Mucosa of rectum (tissue), 2 donors: Measurements from ENCODE around the gene CACNG7.

Source experiments
- H3K27ac ChIP-seq, 2 donors: one replicate each; pipeline ENCODE4 v1.7.0; 2013; ENCODE audit warnings: inconsistent platforms in 2 of 2, low read depth in 2 of 2, low read length in 2 of 2
- H3K27me3 ChIP-seq, 2 donors: one replicate each; pipeline ENCODE4 v1.7.0; 2013; ENCODE audit warnings: low read length in 2 of 2; ENCODE audit not compliant: control insufficient read depth in 2 of 2, insufficient read depth in 2 of 2
- H3K36me3 ChIP-seq, 2 donors: one replicate each; pipeline ENCODE4 v1.7.0; 2013; ENCODE audit warnings: low read length in 2 of 2; ENCODE audit not compliant: control insufficient read depth in 2 of 2, insufficient read depth in 2 of 2
- H3K4me1 ChIP-seq, 2 donors: one replicate each; pipeline ENCODE4 v1.7.0; 2013; ENCODE audit warnings: low read length in 2 of 2, mild to moderate bottlenecking in 1 of 2; ENCODE audit not compliant: control insufficient read depth in 2 of 2, insufficient read depth in 2 of 2
- H3K4me3 ChIP-seq, 2 donors: one replicate each; pipeline ENCODE4 v1.7.0; 2013; ENCODE audit warnings: low read length in 2 of 2
- H3K9ac ChIP-seq, 2 donors: one replicate each; pipeline ENCODE4 v1.7.0; 2013; ENCODE audit warnings: low read length in 2 of 2, low read depth in 1 of 2, mild to moderate bottlenecking in 1 of 2
- H3K9me3 ChIP-seq, 2 donors: one replicate each; pipeline ENCODE4 v1.7.0; 2013; ENCODE audit warnings: low read length in 2 of 2; ENCODE audit not compliant: control insufficient read depth in 2 of 2
- donor health status: healthy.
- donor health status: Normal muscosa, but diverticular disease.

CACNG7 gene

GRCh38 chr19:53992815-53993214 is 83.7 kb downstream of the CACNG7 start:
- H3K4me1 ChIP-seq, result no peaks in the 10 kb centered on the region
- no peak overlapping the region for H3K9ac ChIP-seq
- H3K36me3 ChIP-seq, result no peaks in the 10 kb centered on the region
- H3K9me3 ChIP-seq, result no peaks in the 10 kb centered on the region
- H3K27me3 ChIP-seq, result peaks cover 10 to 12% of the 10 kb centered on the region in 2 donors
- H3K27ac ChIP-seq, result no peak overlapping the region
- H3K4me3 ChIP-seq, result no peak overlapping the region

- H3K4me1 ChIP-seq, result no peaks in the 10 kb centered on the region
- H3K9me3 ChIP-seq, result no peaks in the 10 kb centered on the region
- H3K27me3 ChIP-seq, result peaks cover 10 to 14% of the 10 kb centered on the region in 2 donors
- no peaks in the 10 kb centered on the region for H3K36me3 ChIP-seq
- no peak overlapping the region for H3K9ac ChIP-seq
- H3K27ac ChIP-seq, result no peak overlapping the region
- no peak overlapping the region for H3K4me3 ChIP-seq
Observed at GRCh38 chr19:53993448-53993847, 84.4 kb downstream of the CACNG7 start.
